ENCODE results near the gene TBCD.

DNA sequence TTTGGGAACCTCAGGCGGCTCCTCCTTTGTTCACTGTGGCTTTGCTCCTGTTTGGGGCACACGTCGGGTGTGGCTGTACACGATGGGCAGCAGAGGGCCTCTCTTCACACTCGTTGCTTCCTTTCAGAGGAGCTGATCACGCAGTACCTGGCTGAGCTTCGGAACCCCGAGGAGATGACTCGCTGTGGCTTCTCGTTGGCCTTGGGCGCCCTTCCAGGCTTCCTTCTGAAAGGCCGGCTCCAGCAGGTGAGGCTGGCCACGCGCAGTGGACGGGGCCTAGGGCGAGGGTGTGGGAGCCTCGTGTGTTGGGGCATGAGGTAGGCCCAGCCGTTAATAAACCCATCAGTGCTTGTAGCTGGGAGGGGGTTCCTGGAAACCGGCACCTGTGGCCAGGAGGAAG lies 172.9 kb downstream of the TBCD start:
- TF ChIP-seq FOXP4 (CRISPR knock-in tag; IDR thresholded peaks at IDR 0.05), result no peak
- TF ChIP-seq NR2C2 (CRISPR knock-in tag; IDR thresholded peaks at IDR 0.05), result no peak
- no peak for TF ChIP-seq FOXJ3 (CRISPR knock-in tag; IDR thresholded peaks at IDR 0.05; ENCODE audit: borderline replicate concordance)
- no peak for TF ChIP-seq CTCF (IDR thresholded peaks at IDR 0.05)
- TF ChIP-seq E2F4 (CRISPR knock-in tag; IDR thresholded peaks at IDR 0.05; ENCODE audit: borderline replicate concordance, low read depth), result no peak
- TF ChIP-seq, protein P1, sequence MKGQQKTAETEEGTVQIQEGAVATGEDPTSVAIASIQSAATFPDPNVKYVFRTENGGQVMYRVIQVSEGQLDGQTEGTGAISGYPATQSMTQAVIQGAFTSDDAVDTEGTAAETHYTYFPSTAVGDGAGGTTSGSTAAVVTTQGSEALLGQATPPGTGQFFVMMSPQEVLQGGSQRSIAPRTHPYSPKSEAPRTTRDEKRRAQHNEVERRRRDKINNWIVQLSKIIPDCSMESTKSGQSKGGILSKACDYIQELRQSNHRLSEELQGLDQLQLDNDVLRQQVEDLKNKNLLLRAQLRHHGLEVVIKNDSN (CRISPR knock-in tag; IDR thresholded peaks at IDR 0.05), result no peak
- TF ChIP-seq, protein P2, sequence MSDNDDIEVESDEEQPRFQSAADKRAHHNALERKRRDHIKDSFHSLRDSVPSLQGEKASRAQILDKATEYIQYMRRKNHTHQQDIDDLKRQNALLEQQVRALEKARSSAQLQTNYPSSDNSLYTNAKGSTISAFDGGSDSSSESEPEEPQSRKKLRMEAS (CRISPR knock-in tag; IDR thresholded peaks at IDR 0.05), result no peak
- no peak for TF ChIP-seq TEAD4 (CRISPR knock-in tag; IDR thresholded peaks at IDR 0.05)
- TF ChIP-seq ZNF425 (CRISPR knock-in tag; conservative IDR thresholded peaks at IDR 0.05), result no peak
- TF ChIP-seq, protein P3, sequence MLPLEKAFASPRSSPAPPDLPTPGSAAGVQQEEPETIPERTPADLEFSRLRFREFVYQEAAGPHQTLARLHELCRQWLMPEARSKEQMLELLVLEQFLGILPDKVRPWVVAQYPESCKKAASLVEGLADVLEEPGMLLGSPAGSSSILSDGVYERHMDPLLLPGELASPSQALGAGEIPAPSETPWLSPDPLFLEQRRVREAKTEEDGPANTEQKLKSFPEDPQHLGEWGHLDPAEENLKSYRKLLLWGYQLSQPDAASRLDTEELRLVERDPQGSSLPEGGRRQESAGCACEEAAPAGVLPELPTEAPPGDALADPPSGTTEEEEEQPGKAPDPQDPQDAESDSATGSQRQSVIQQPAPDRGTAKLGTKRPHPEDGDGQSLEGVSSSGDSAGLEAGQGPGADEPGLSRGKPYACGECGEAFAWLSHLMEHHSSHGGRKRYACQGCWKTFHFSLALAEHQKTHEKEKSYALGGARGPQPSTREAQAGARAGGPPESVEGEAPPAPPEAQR (CRISPR knock-in tag; IDR thresholded peaks at IDR 0.05), result no peak
- no peak for TF ChIP-seq CREB1 (CRISPR knock-in tag; IDR thresholded peaks at IDR 0.05)
- no peak for TF ChIP-seq SMAD3 (CRISPR knock-in tag; IDR thresholded peaks at IDR 0.05; ENCODE audit: borderline replicate concordance)
- TF ChIP-seq ETV6 (CRISPR knock-in tag; IDR thresholded peaks at IDR 0.05), result no peak
